GM19240 (cell line): ENCODE results near the gene DUSP15.

Source experiments
- DNase-seq: peaks from one replicate; pipeline ENCODE4 v3.0.0; 2011; ENCODE audit warnings: low spot score; ENCODE audit not compliant: insufficient read length

Gene DUSP15

GRCh38 chr20:31894980-31895675, 24.8 kb upstream of the DUSP15 start:
- peak; percentile 82 for DNase-seq

- DNase-seq = no peak
Observed at GRCh38 chr20:31890646-31891045, 20.3 kb upstream of the DUSP15 start.

GRCh38 chr20:31883829-31884228, 13.5 kb upstream of the DUSP15 start:
- no peak for DNase-seq

- no peak for DNase-seq
Observed at GRCh38 chr20:31881945-31882344, 11.6 kb upstream of the DUSP15 start.

- DNase-seq = peak; percentile 89
Observed at GRCh38 chr20:31879143-31879987, 9.0 kb upstream of the DUSP15 start.

GRCh38 chr20:31877684-31878083, 7.4 kb upstream of the DUSP15 start:
- no peak for DNase-seq

- DNase-seq = no peak
Observed at GRCh38 chr20:31875671-31876070, 5.3 kb upstream of the DUSP15 start.

- no peak for DNase-seq
Observed at GRCh38 chr20:31872406-31872805, 2.1 kb upstream of the DUSP15 start.

GRCh38 chr20:31871618-31871954, 1.3 kb upstream of the DUSP15 start:
- DNase-seq = no peak

GRCh38 chr20:31870726-31871617, 645 bp upstream of the DUSP15 start:
- no peak for DNase-seq

GRCh38 chr20:31869673-31869941, 720 bp downstream of the DUSP15 start:
- DNase-seq = no peak

GRCh38 chr20:31868853-31869672, 1.3 kb downstream of the DUSP15 start:
- DNase-seq = no peak

GRCh38 chr20:31866221-31866620, 4.1 kb downstream of the DUSP15 start:
- no peak for DNase-seq

- no peak for DNase-seq
Observed at GRCh38 chr20:31864521-31865400, 5.6 kb downstream of the DUSP15 start.

GRCh38 chr20:31863296-31864085, 6.8 kb downstream of the DUSP15 start:
- no peak for DNase-seq

- no peak for DNase-seq
Observed at GRCh38 chr20:31862506-31862905, 7.8 kb downstream of the DUSP15 start.

GRCh38 chr20:31862157-31862470, 8.2 kb downstream of the DUSP15 start:
- no peak for DNase-seq

GRCh38 chr20:31861385-31862156, 8.8 kb downstream of the DUSP15 start:
- peak; percentile 85 for DNase-seq

- no peak for DNase-seq
Observed at GRCh38 chr20:31861135-31861384, 9.3 kb downstream of the DUSP15 start.
